HG03159 (cell line): ENCODE measurements around the gene CCDC198.

Source experiments
- ATAC-seq: cut with Tn5 transposase; IDR thresholded peaks from one replicate; pipeline ENCODE4 v1.9.1; 2021; ENCODE audit warnings: mild to moderate bottlenecking, moderate library complexity; ENCODE audit not compliant: unreplicated experiment

The CCDC198 gene

DNA sequence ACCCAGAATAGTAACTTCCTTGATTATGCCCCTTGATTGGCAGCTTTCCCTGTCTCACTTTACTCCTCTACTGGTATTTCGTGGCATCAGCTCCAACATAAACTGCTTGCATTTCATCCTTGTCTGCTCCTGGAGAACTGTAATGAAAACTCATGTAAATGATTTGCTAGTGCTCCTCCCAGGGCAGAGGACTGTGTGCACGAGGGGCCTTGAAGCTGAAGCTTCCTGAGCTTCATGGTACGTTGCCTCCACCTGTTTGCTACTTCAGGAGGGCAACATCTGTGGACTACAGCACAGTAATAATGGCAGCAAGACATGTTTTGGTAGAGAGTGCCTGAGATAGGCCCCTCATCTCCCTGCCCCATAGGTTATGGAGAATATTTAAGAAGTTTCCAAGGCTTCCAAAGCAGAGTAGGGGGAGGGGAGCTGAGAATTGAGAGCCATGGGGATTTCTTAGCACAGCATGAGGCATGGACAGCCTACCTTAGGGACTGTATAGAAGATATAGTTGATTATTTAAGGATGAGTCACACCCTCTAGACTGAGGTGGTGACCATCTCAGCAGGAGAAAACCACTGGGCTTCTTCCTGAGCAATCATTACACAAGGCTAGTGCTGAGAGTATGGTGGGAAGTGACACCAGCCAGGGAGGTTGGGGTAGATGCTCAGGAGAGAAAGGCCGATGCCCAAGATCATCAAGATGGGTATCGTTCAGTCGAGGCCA lies 29.5 kb downstream of the CCDC198 start:
- peak; percentile 94 for ATAC-seq

DNA sequence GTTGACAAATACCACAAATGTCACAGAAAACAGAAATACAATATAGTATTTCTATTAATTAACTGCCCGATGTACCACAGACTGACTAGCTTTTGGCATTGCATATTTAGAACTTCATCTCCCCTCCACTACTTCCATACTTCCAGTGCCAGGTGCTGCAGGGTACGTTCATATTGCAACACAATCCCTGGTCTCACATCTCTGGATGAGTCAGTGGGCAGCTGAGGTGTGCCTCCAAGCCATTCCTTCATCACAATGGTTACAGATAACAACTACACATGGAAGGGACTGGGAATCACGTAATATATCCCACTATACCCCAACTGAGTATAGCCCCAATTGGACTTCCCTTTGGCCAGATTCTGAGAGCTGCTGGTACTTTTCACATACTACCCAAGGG lies 31.1 kb downstream of the CCDC198 start:
- no peak for ATAC-seq

DNA sequence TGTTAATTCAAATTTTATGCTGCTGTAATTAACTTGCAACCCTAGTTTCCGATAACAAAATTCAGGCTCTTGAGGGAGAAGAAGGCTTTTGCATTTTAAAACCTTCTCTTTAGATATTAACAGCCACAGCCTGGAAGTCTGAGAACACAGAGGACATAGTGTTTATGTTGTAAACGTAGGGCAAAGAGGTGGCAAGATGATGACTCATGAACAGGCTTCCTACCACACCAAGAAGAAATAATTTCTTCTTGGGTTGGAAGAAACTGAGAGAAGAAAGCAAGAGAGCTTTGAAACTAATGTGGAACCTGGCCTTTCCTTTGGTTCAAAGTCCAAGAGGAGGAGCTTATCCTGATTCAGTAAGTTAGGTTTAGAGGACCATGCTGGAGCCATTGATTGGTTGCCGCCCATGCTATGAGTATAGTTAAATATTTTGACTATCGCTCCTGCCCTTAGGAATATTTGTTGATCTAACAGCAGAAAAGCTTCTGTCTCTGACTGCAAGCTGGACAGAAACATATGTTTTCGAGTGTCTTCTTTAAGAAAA lies 31.8 kb downstream of the CCDC198 start:
- ATAC-seq, result no peak

DNA sequence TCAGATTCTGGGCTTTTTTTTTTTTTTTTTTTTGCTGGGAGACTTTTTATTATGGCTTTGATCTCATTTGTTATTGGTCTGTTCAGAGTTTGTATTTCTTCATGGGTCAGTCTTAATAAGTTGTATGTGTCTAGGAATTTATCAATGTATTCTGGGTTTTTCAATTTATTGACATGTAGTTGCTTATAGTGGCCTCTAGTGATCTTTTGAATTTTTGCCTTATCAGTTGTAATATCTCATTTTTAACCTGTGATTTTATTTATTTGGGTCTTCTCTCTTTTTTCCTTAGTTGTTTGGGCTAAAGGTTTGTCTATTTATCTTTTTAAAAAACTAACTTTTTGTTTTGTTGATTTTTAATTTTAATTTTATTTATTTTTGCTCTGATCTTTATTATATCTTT lies 57.7 kb downstream of the CCDC198 start:
- no peak for ATAC-seq

DNA sequence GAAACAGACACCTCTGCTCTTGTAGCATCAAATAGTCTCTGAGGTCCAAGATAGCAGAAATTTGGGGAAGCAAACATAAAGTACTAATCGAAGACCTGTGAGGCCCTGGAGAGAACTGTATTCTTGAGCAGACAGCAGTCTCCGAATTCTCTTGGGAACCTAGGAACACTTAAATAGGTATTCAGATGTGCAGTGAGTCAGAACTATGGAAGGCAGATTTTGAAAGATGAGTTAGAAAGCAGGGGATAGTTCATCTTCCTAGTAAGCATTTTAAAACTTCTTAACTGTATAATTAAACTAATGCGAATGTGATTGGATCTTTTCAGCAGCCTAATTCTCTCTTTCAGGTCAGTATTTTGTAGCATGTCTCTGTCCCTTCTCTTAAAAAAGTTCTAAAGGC lies 72.7 kb downstream of the CCDC198 start:
- ATAC-seq, result no peak

DNA sequence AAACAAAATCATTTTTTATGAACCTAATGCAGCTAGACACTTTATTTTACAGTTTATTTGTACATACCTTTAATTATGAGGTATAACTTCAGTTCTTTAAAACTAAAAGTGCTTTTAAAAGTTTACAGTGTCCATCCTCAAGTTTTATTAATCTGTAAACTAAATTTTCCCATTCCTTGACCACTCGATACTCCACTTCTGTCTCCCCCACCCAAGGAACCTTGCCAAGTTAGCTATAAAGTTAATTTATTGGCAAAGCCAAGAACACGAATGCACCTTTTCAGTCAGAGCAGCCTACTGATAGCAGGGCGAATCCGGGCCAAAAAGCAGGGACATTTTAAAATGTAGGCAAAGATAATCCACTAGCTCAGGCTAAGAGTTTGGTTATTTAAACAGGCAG lies 73.6 kb downstream of the CCDC198 start:
- no peak for ATAC-seq
